T-helper 2 cell (primary cell): ENCODE results near the gene ZSCAN16.

Experiments used
- DNase-seq, 5 experiments: peaks; one replicate each; pipeline versions ENCODE4 v3.0.0 to v3.0.0-alpha.2; 2012 to 2022

ZSCAN16 gene

DNA sequence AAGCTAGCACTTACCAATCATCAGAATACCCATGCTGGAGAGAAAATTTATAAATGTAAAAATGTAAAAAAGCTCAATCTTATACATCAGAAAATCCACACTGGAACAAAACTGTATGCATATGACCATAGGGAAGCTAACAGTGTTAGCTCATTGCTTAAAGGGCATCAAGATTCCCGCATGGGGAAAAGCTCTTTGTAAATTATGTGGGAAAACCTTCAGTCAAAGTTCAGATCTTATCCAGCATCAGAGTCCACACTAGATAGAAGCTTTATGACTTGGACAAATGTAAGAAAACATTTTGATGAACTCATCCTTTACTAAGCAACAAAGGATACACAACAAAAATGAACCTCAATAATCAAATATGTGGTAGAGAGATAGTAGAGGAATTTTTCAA is 52.0 kb downstream of the ZSCAN16 start:
- DNase-seq = no peak
